Measurements from ENCODE around the gene OSBP2. TPM values are rescaled to one million over a fixed set of nuclear protein-coding genes. Genes with fewer than 3 reads are reported as not detected.

The OSBP2 gene
- polyA plus RNA-seq, 10 donors: 4.5 to 11.9 (median 5.3) TPM

GRCh38 chr22:30932661-30933060, 238.0 kb downstream of the OSBP2 start:
- DNase-seq: no peak

DNA sequence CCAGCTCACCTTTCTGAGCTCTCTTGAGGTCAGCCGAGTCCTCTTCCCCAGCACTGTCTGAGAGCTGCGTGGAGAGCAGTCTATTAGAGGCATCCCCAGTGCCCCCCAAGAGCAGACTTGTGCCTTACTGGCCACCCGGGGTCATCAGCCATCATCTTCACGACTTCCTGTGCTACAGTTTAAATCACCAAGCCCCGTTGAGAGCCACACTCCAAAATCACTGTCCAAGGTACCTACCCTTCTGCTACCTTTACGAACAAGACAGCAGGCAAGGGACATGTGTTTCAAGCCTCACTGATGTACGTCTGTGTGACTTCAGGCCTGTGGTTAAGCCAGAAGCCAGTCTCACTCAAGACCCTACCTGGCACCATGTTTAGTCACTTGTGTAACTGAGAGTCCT, 238.8 kb downstream of the OSBP2 start:
- no peak for DNase-seq

DNA sequence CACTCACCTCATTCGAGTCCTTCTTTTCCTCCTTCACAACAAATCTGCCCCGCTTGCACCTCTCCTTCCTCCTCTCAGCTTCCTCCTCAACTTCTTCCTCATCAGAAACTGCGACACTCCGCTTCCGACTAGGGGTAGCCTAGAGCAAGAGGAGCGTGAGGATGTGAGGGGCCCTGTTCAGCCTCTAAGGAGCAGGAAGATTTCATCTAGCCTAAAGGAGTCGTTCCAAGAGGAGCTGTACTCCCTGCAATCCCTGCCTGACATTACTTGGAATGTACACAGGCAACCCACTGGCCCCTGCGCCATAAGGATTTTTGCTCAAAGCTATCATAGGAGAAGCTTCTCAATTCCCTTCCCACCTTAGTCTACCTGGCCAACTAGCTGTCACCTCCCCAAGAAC, 239.4 kb downstream of the OSBP2 start:
- DNase-seq: no peak

DNA sequence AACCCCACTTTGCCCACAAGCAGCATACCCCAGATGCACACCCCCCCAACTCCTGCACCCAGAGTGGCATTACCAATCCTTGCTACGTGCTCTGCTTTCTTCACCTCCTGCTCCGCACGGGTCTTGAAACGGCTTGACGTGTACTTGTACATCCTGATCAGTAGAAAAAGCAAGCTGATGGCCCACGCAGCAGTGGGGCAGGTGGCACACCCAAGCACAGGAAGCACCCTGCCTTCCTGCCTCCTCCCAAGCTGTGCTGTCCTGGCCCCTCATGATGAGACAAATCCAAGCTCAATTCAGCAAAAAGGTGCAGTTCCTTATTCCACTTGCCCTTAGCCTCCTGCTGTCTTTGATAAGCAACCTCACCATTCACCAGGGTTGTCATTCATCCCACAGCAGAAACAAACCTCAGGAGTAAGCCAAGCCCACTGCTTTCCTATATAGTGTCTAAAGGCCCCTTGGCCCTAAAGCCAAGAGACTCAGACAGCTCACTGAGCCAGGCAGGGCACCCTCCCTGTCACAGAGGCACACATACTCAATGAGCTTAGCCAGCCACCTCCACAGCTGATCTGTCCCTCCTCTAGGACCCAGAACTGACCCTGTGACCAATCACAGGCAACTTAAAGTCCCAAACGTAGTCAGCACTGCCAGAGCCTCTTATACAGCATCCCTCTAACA, 246.2 kb downstream of the OSBP2 start:
- DNase-seq: no peak

DNA sequence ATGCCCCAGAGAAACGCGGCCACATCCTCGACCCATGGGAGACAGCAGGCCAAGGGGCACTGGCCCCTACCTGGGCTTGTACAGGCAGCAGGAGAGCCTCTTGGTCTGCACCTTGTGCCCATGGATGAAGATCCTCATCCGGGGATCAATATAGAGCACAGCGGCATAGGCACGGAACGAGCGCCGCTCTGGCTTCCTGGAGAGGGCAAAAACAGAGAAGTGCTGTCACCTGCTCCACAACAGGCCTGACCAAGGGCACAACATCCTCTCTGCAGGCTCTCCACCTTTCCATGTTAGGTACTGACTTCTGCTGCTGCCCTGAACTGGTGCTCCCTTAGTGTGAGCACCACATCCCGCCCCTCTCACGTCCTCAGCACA, 246.7 kb downstream of the OSBP2 start:
- no peak for DNase-seq

GRCh38 chr22:30943368-30943767, 248.7 kb downstream of the OSBP2 start:
- no peak for DNase-seq

GRCh38 chr22:30944986-30945385, 250.3 kb downstream of the OSBP2 start:
- DNase-seq: no peak

DNA sequence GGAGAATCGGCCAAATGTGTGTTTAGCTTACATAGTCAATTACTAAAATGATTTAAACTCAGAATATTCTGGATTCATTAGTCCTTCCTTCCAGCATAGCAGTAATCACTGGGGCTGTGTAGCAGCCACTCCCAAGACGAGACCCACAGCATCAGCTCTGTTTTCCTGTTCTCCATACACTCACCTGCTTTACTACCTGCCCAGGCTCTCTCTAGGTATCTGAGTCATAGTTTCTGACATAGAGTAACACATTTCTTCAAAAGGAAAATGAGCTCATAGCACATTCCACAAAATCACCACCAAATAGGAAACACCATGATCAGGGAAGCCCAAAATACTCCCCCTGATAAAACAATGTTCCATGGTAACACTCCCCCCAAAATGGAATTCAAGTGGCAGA, 251.0 kb downstream of the OSBP2 start:
- DNase-seq: no peak

GRCh38 chr22:30946354-30946753, 251.7 kb downstream of the OSBP2 start:
- DNase-seq: no peak

DNA sequence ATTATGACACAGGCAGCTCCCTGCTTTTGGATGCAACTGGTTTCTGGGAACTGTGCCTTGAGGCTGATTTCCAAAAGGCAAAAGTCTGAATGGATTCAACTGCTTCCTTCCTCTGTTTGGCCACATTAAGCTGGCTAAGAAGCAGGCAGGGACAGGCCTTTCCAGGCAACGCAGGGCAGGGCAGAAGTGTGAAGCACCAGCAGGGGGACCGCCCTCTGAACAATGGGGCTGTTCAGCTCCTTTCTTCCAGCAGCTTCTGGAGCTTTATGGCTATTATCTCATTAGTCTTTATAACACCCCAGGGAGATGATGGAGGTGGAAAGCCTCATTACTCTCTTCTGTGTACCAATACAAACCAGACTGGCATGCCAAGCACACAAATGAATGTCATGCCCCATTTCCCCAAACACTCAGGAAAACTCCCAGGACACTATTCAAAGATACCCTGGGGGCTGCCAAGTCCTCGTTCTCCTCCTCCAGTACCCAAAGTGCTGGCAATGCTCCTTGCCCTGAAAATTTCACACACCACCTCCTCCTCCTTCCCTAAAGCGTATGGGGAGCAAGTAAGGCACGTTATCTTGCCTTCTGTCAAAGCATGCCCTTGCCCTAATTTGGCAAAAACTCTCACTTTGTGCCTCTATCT, 252.6 kb downstream of the OSBP2 start:
- DNase-seq: no peak

GRCh38 chr22:30947816-30948454, 253.3 kb downstream of the OSBP2 start:
- DNase-seq: peak; percentile 42 to 78 (median 66)

- no peak for DNase-seq
Measured at GRCh38 chr22:30948930-30949342, 254.3 kb downstream of the OSBP2 start.

GRCh38 chr22:30949934-30950660, 255.4 kb downstream of the OSBP2 start:
- DNase-seq: no peak

DNA sequence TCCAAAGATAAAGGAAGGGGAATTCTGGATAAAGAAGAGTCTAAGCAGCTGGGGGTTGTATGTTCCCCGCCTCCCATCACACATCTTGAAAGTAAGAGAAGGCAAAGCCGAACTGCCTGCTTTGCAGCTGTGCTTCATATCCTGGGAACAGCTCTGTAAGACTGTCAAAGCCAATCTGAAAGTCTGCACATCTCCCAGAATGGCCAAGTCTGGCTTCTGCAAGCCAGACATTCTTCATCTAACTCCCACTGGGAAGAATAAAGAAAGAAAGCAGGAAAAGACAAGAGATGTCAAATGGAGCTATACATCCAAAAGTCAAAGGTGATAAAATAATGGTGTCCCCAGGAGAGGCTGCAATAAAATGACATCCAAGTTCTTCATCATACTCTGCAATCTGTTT, 258.5 kb downstream of the OSBP2 start:
- peak in 1 of 3 donors; percentile 37 for DNase-seq

DNA sequence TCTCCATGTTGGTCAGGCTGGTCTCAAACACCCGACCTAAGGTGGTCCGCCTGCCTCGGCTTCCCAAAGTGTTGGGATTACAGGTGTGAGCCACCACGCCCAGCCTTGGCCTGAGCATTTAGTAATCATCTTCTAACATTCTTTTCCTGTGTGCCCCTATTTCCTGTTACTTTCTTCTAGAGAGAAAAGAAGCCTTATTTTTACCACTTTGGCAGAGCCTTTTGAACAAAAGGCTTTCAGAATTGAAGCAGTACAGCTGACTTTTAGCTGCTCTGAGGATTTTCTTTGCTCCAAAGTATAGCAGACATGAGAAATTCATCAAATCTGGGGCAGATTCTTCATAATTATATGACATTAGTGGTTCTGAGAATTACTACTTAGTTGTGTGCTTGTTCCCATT, 260.5 kb downstream of the OSBP2 start:
- no peak for DNase-seq

Other genes with a start within 250 kb of the OSBP2 start
- gene SEC14L3, start 222.9 kb upstream of the OSBP2 start, polyA plus RNA-seq (ENCODE audit: insufficient read length in 10 of 10): under 1 TPM in 2 of 10 donors, not detected in 8; 0.08 to 0.10 TPM
- under 1 TPM in 9 of 10 donors, not detected in 1; 0.08 to 0.29 (median 0.18) TPM for gene SEC14L4, start 189.2 kb upstream of the OSBP2 start, polyA plus RNA-seq (ENCODE audit: insufficient read length in 10 of 10)
- under 1 TPM; 0.18 to 0.94 (median 0.26) TPM for gene SEC14L6, start 148.1 kb upstream of the OSBP2 start, polyA plus RNA-seq (ENCODE audit: insufficient read length in 10 of 10)
- 1 to 10 TPM; 3.1 to 7.6 (median 6.4) TPM for gene GAL3ST1, start 120.2 kb upstream of the OSBP2 start, polyA plus RNA-seq (ENCODE audit: insufficient read length in 10 of 10)
- 10 to 100 TPM; 36.7 to 53.4 (median 45.2) TPM for gene PES1, start 103.0 kb upstream of the OSBP2 start, polyA plus RNA-seq (ENCODE audit: insufficient read length in 10 of 10)
- gene TCN2, start 87.7 kb upstream of the OSBP2 start, polyA plus RNA-seq (ENCODE audit: insufficient read length in 10 of 10): 10 to 100 TPM in 5 of 10 donors, 1 to 10 TPM in 5; 5.5 to 14.2 (median 9.9) TPM
- gene SLC35E4, start 59.1 kb upstream of the OSBP2 start, polyA plus RNA-seq (ENCODE audit: insufficient read length in 10 of 10): 1 to 10 TPM; 1.8 to 3.1 (median 2.4) TPM
- gene DUSP18, start 27.0 kb upstream of the OSBP2 start, polyA plus RNA-seq (ENCODE audit: insufficient read length in 10 of 10): 1 to 10 TPM; 3.0 to 6.4 (median 3.5) TPM

All from muscle of back (tissue), 11 donors.